Keratinocyte (primary cell): ENCODE data around the gene PLB1.

ENCODE experiments used
- CTCF ChIP-seq, 3 experiments: IDR thresholded peaks in 1 of 3; conservative IDR thresholded peaks in 1 of 3; optimal IDR thresholded peaks in 1 of 3; 2 replicates in 2 of 3; 3 replicates in 1 of 3; pipeline versions ENCODE3 to v1.5.1; 2011; ENCODE audit warnings: low read length in 3 of 3, mild to moderate bottlenecking in 3 of 3, moderate library complexity in 2 of 3, control low read depth in 1 of 3, inconsistent platforms in 1 of 3; ENCODE audit not compliant: insufficient read depth in 2 of 3; ENCODE audit errors: extremely low read depth in 1 of 3
- EZH2 ChIP-seq: IDR thresholded peaks from one replicate; pipeline ENCODE4 v1.6.1; 2012; ENCODE audit warnings: inconsistent platforms, mild to moderate bottlenecking, low read length, moderate library complexity

- TF ChIP-seq CTCF (optimal IDR thresholded peaks at IDR 0.05 in 1 of 3, IDR thresholded peaks at IDR 0.05 in 1 of 3, conservative IDR thresholded peaks at IDR 0.05 in 1 of 3; ENCODE audit: extremely low read depth in 1 of 3, insufficient read depth in 2 of 3, low read length in 3 of 3), result no peak
- no peak for TF ChIP-seq EZH2
Measured at GRCh38 chr2:28626891-28627421, 131.1 kb downstream of the PLB1 start.
